SK-N-SH treated with all-trans-retinoic acid at 6 μM for 48 hours (cell line): ENCODE data around the gene CDKN1B.

ENCODE experiments used
- ATAC-seq: fragments of 200-7000 bp; cut with Tn5 transposase; 3 replicates; pipeline ENCODE4 v1.9.1; 2020; ENCODE audit warnings: mild to moderate bottlenecking, moderate library complexity
- SNAI2 ChIP-seq: fragments of 250-450 bp; sonication (Bioruptor Pico); IDR thresholded peaks from 2 replicates; pipeline ENCODE4 v1.5.0; 2020; ENCODE audit warnings: mild to moderate bottlenecking, moderate library complexity
- ZC3H10 ChIP-seq: fragments of 250-450 bp; sonication (Bioruptor Pico); IDR thresholded peaks from 2 replicates; pipeline ENCODE4 v1.5.1; 2021; ENCODE audit warnings: mild to moderate bottlenecking, moderate library complexity
- ZNF565 ChIP-seq: fragments of 450-650 bp; formaldehyde crosslinking; conservative IDR thresholded peaks from 2 replicates; pipeline ENCODE4 v1.5.0; 2020; ENCODE audit warnings: low read depth, mild to moderate bottlenecking, moderate library complexity

The CDKN1B gene

DNA sequence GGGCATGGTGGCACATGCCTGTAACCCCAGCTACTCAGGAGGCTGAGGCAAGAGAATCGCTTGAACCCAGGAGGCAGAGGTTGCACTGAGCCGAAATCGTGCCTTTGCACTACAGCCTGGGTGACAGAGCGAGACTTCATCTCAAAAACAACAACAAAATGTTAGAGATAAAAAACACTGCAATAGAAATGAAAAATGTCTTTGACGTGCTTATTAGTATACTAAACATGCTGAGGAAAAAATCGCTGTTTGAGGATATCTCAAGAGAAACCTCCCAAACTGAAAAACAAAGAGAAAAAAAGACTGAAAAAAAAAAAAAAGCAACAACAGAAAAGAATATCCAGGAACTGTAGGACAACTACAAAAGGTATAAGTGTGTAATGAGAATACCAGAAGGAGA, 53.1 kb downstream of the CDKN1B start:
- TF ChIP-seq ZNF565 (CRISPR knock-in tag) (no peak), ZC3H10 (CRISPR knock-in tag) (no peak), SNAI2 (no peak)
- ATAC-seq = no peak
